Keratinocyte (primary cell): ENCODE measurements around the gene ADGRG4. TPM values are rescaled to one million over a fixed set of nuclear protein-coding genes. Genes with fewer than 3 reads are reported as not detected.

Experiments used
- DNase-seq: peaks from one replicate; pipeline ENCODE4 v3.0.0-alpha.2; 2011; ENCODE audit warnings: low read depth, missing footprints, low spot score
- FAIRE-seq: peaks from 2 replicates; lab custom pipeline; 2011; peaks lifted over from hg19 to GRCh38; lab: Jason Lieb, UNC
- H2AFZ ChIP-seq: 2 replicates; pipeline ENCODE4 v1.6.0; 2012; ENCODE audit warnings: low read length, control low read depth, inconsistent platforms; ENCODE audit not compliant: control insufficient read depth
- H3K27ac ChIP-seq: 2 replicates; pipeline ENCODE4 v1.5.1; 2011; ENCODE audit warnings: low read length; ENCODE audit not compliant: control insufficient read depth, insufficient read depth
- H3K27me3 ChIP-seq: 3 replicates; pipeline ENCODE4 v1.6.0; 2011; ENCODE audit warnings: low read length; ENCODE audit not compliant: control insufficient read depth, insufficient read depth; ENCODE audit errors: extremely low read depth
- H3K36me3 ChIP-seq, 2 experiments: 2 replicates in 1 of 2; 3 replicates in 1 of 2; pipeline ENCODE4 v1.5.1; 2011; ENCODE audit warnings: low read length in 2 of 2, mild to moderate bottlenecking in 1 of 2; ENCODE audit not compliant: control insufficient read depth in 2 of 2, insufficient read depth in 2 of 2; ENCODE audit errors: extremely low read depth in 1 of 2
- H3K4me1 ChIP-seq: 3 replicates; pipeline ENCODE4 v1.5.1; 2011; ENCODE audit warnings: low read length; ENCODE audit not compliant: control insufficient read depth, insufficient read depth; ENCODE audit errors: extremely low read depth
- H3K4me2 ChIP-seq: 3 replicates; pipeline ENCODE4 v1.6.0; 2011; ENCODE audit warnings: low read depth, low read length; ENCODE audit not compliant: control insufficient read depth, insufficient read depth; ENCODE audit errors: extremely low read depth
- H3K4me3 ChIP-seq, 3 experiments: fragments of 200-600 bp in 1 of 3; sonication (generic) in 1 of 3; 2 replicates in 2 of 3; 3 replicates in 1 of 3; pipeline ENCODE4 v1.5.1; 2011 to 2016; ENCODE audit warnings: low read length in 3 of 3, mild to moderate bottlenecking in 3 of 3, control low read depth in 2 of 3, inconsistent platforms in 1 of 3, low read depth in 1 of 3, mixed read lengths in 1 of 3, mixed run types in 1 of 3, moderate library complexity in 1 of 3; ENCODE audit not compliant: control insufficient read depth in 2 of 3, insufficient read depth in 2 of 3; ENCODE audit errors: extremely low read depth in 1 of 3
- H3K79me2 ChIP-seq: 2 replicates; pipeline ENCODE4 v1.6.0; 2012; ENCODE audit warnings: low read length; ENCODE audit not compliant: control insufficient read depth, insufficient read depth
- H3K9ac ChIP-seq: 3 replicates; pipeline ENCODE4 v1.6.0; 2011; ENCODE audit warnings: low read length; ENCODE audit not compliant: control insufficient read depth, insufficient read depth; ENCODE audit errors: extremely low read depth
- H3K9me1 ChIP-seq: 3 replicates; pipeline ENCODE4 v1.6.0; 2011; ENCODE audit warnings: low read length; ENCODE audit not compliant: control insufficient read depth, insufficient read depth; ENCODE audit errors: extremely low read depth
- H3K9me3 ChIP-seq: 2 replicates; pipeline ENCODE4 v1.5.1; 2012; ENCODE audit warnings: low read depth, low read length; ENCODE audit not compliant: control insufficient read depth
- H4K20me1 ChIP-seq: 3 replicates; pipeline ENCODE4 v1.6.0; 2011; ENCODE audit warnings: low read length; ENCODE audit not compliant: control insufficient read depth, insufficient read depth; ENCODE audit errors: extremely low read depth
- CTCF ChIP-seq, 3 experiments: IDR thresholded peaks in 1 of 3; conservative IDR thresholded peaks in 1 of 3; optimal IDR thresholded peaks in 1 of 3; 2 replicates in 2 of 3; 3 replicates in 1 of 3; pipeline versions ENCODE3 to v1.5.1; 2011; ENCODE audit warnings: low read length in 3 of 3, mild to moderate bottlenecking in 3 of 3, moderate library complexity in 2 of 3, control low read depth in 1 of 3, inconsistent platforms in 1 of 3; ENCODE audit not compliant: insufficient read depth in 2 of 3; ENCODE audit errors: extremely low read depth in 1 of 3
- EZH2 ChIP-seq: IDR thresholded peaks from one replicate; pipeline ENCODE4 v1.6.1; 2012; ENCODE audit warnings: inconsistent platforms, mild to moderate bottlenecking, low read length, moderate library complexity
- dilution Hi-C: fragments of 300-500 bp; cut with MboI; formaldehyde crosslinking; loops from one replicate; pipeline ENCODE4 v1.7.0; 2020; ENCODE audit warnings: low sequenced_read_pairs; ENCODE audit not compliant: extremely low pct_ligation_motif_present
- polyA plus RNA-seq, 5 experiments: library from polyadenylated mRNA; depleted of rRNA in 3 of 5; stranded (reverse) in 3 of 5; stranded (forward) in 1 of 5; unstranded in 1 of 5; fragments of >200 nt; gene quantifications; 1 replicate in 1 of 5; 2 replicates in 3 of 5; 3 replicates in 1 of 5; pipeline versions ENCODE4 v1.2.1 to v1.2.3, GENCODE V29; 2011 to 2012; ENCODE audit warnings: missing spikeins in 2 of 5, low read depth in 1 of 5, low replicate concordance in 1 of 5

Gene ADGRG4
- polyA plus RNA-seq, 1 donor (not counting 4 experiments of a cell fraction or from before 2014, with no cell fraction given): not detected

- peaks cover 2% of the 10 kb centered on the region for H3K4me1 ChIP-seq
- H4K20me1 ChIP-seq: no peaks in the 10 kb centered on the region
- H3K36me3 ChIP-seq: no peaks in the 10 kb centered on the region
- FAIRE-seq (peak; percentile 13), DNase-seq (no peak)
- no peak overlapping the region for H3K4me3 ChIP-seq
- dilution Hi-C loops: no loop called here
- no peak overlapping the region for H3K9ac ChIP-seq
- no peaks in the 10 kb centered on the region for H3K27me3 ChIP-seq
- H3K4me2 ChIP-seq: no peak overlapping the region
- no peaks in the 10 kb centered on the region for H3K9me3 ChIP-seq
- H2AFZ ChIP-seq: no peak overlapping the region
- H3K79me2 ChIP-seq: no peaks in the 10 kb centered on the region
- H3K9me1 ChIP-seq: no peaks in the 10 kb centered on the region
- H3K27ac ChIP-seq: no peak overlapping the region
- no peak for TF ChIP-seq CTCF (optimal IDR thresholded peaks at IDR 0.05 in 1 of 3, IDR thresholded peaks at IDR 0.05 in 1 of 3, conservative IDR thresholded peaks at IDR 0.05 in 1 of 3; ENCODE audit: extremely low read depth in 1 of 3, insufficient read depth in 2 of 3, low read length in 3 of 3)
- no peak for TF ChIP-seq EZH2
Measured at GRCh38 chrX:136310411-136310810, 9.6 kb downstream of the ADGRG4 start.

- no peak for DNase-seq
- TF ChIP-seq CTCF (optimal IDR thresholded peaks at IDR 0.05 in 1 of 3, IDR thresholded peaks at IDR 0.05 in 1 of 3, conservative IDR thresholded peaks at IDR 0.05 in 1 of 3; ENCODE audit: extremely low read depth in 1 of 3, insufficient read depth in 2 of 3, low read length in 3 of 3): no peak
- no peak for FAIRE-seq
- H4K20me1 ChIP-seq: no peaks in the 10 kb centered on the region
- H3K27ac ChIP-seq: no peak overlapping the region
- no peak overlapping the region for H2AFZ ChIP-seq
- no peak overlapping the region for H3K4me3 ChIP-seq
- no peaks in the 10 kb centered on the region for H3K36me3 ChIP-seq
- no peak overlapping the region for H3K4me2 ChIP-seq
- dilution Hi-C loops: no loop called here
- H3K4me1 ChIP-seq: no peaks in the 10 kb centered on the region
- no peaks in the 10 kb centered on the region for H3K9me3 ChIP-seq
- H3K79me2 ChIP-seq: no peaks in the 10 kb centered on the region
- H3K9ac ChIP-seq: no peak overlapping the region
- no peaks in the 10 kb centered on the region for H3K27me3 ChIP-seq
- H3K9me1 ChIP-seq: no peaks in the 10 kb centered on the region
Measured at GRCh38 chrX:136318156-136318555, 17.4 kb downstream of the ADGRG4 start.
